Keratinocyte (primary cell): ENCODE results near the gene MET. TPM values are rescaled to one million over a fixed set of nuclear protein-coding genes. Genes with fewer than 3 reads are reported as not detected.
"Not testable (repeated sequence)": the region's sequence is repeated elsewhere in the genome, so short reads cannot be mapped to it uniquely, and the experiment has no call there.

Experiments
- DNase-seq: peaks from one replicate; pipeline ENCODE4 v3.0.0-alpha.2; 2011; ENCODE audit warnings: low read depth, missing footprints, low spot score
- FAIRE-seq: peaks from 2 replicates; lab custom pipeline; 2011; peaks lifted over from hg19 to GRCh38; lab: Jason Lieb, UNC
- H2AFZ ChIP-seq: 2 replicates; pipeline ENCODE4 v1.6.0; 2012; ENCODE audit warnings: low read length, control low read depth, inconsistent platforms; ENCODE audit not compliant: control insufficient read depth
- H3K27ac ChIP-seq: 2 replicates; pipeline ENCODE4 v1.5.1; 2011; ENCODE audit warnings: low read length; ENCODE audit not compliant: control insufficient read depth, insufficient read depth
- H3K27me3 ChIP-seq: 3 replicates; pipeline ENCODE4 v1.6.0; 2011; ENCODE audit warnings: low read length; ENCODE audit not compliant: control insufficient read depth, insufficient read depth; ENCODE audit errors: extremely low read depth
- H3K36me3 ChIP-seq, 2 experiments: 2 replicates in 1 of 2; 3 replicates in 1 of 2; pipeline ENCODE4 v1.5.1; 2011; ENCODE audit warnings: low read length in 2 of 2, mild to moderate bottlenecking in 1 of 2; ENCODE audit not compliant: control insufficient read depth in 2 of 2, insufficient read depth in 2 of 2; ENCODE audit errors: extremely low read depth in 1 of 2
- H3K4me1 ChIP-seq: 3 replicates; pipeline ENCODE4 v1.5.1; 2011; ENCODE audit warnings: low read length; ENCODE audit not compliant: control insufficient read depth, insufficient read depth; ENCODE audit errors: extremely low read depth
- H3K4me2 ChIP-seq: 3 replicates; pipeline ENCODE4 v1.6.0; 2011; ENCODE audit warnings: low read depth, low read length; ENCODE audit not compliant: control insufficient read depth, insufficient read depth; ENCODE audit errors: extremely low read depth
- H3K4me3 ChIP-seq, 3 experiments: fragments of 200-600 bp in 1 of 3; sonication (generic) in 1 of 3; 2 replicates in 2 of 3; 3 replicates in 1 of 3; pipeline ENCODE4 v1.5.1; 2011 to 2016; ENCODE audit warnings: low read length in 3 of 3, mild to moderate bottlenecking in 3 of 3, control low read depth in 2 of 3, inconsistent platforms in 1 of 3, low read depth in 1 of 3, mixed read lengths in 1 of 3, mixed run types in 1 of 3, moderate library complexity in 1 of 3; ENCODE audit not compliant: control insufficient read depth in 2 of 3, insufficient read depth in 2 of 3; ENCODE audit errors: extremely low read depth in 1 of 3
- H3K79me2 ChIP-seq: 2 replicates; pipeline ENCODE4 v1.6.0; 2012; ENCODE audit warnings: low read length; ENCODE audit not compliant: control insufficient read depth, insufficient read depth
- H3K9ac ChIP-seq: 3 replicates; pipeline ENCODE4 v1.6.0; 2011; ENCODE audit warnings: low read length; ENCODE audit not compliant: control insufficient read depth, insufficient read depth; ENCODE audit errors: extremely low read depth
- H3K9me1 ChIP-seq: 3 replicates; pipeline ENCODE4 v1.6.0; 2011; ENCODE audit warnings: low read length; ENCODE audit not compliant: control insufficient read depth, insufficient read depth; ENCODE audit errors: extremely low read depth
- H3K9me3 ChIP-seq: 2 replicates; pipeline ENCODE4 v1.5.1; 2012; ENCODE audit warnings: low read depth, low read length; ENCODE audit not compliant: control insufficient read depth
- H4K20me1 ChIP-seq: 3 replicates; pipeline ENCODE4 v1.6.0; 2011; ENCODE audit warnings: low read length; ENCODE audit not compliant: control insufficient read depth, insufficient read depth; ENCODE audit errors: extremely low read depth
- CTCF ChIP-seq, 3 experiments: IDR thresholded peaks in 1 of 3; conservative IDR thresholded peaks in 1 of 3; optimal IDR thresholded peaks in 1 of 3; 2 replicates in 2 of 3; 3 replicates in 1 of 3; pipeline versions ENCODE3 to v1.5.1; 2011; ENCODE audit warnings: low read length in 3 of 3, mild to moderate bottlenecking in 3 of 3, moderate library complexity in 2 of 3, control low read depth in 1 of 3, inconsistent platforms in 1 of 3; ENCODE audit not compliant: insufficient read depth in 2 of 3; ENCODE audit errors: extremely low read depth in 1 of 3
- EZH2 ChIP-seq: IDR thresholded peaks from one replicate; pipeline ENCODE4 v1.6.1; 2012; ENCODE audit warnings: inconsistent platforms, mild to moderate bottlenecking, low read length, moderate library complexity
- dilution Hi-C: fragments of 300-500 bp; cut with MboI; formaldehyde crosslinking; loops from one replicate; pipeline ENCODE4 v1.7.0; 2020; ENCODE audit warnings: low sequenced_read_pairs; ENCODE audit not compliant: extremely low pct_ligation_motif_present
- polyA plus RNA-seq, 5 experiments: library from polyadenylated mRNA; depleted of rRNA in 3 of 5; stranded (reverse) in 3 of 5; stranded (forward) in 1 of 5; unstranded in 1 of 5; fragments of >200 nt; gene quantifications; 1 replicate in 1 of 5; 2 replicates in 3 of 5; 3 replicates in 1 of 5; pipeline versions ENCODE4 v1.2.1 to v1.2.3, GENCODE V29; 2011 to 2012; ENCODE audit warnings: missing spikeins in 2 of 5, low read depth in 1 of 5, low replicate concordance in 1 of 5

The MET gene
- polyA plus RNA-seq, 1 donor (not counting 4 experiments of a cell fraction or from before 2014, with no cell fraction given) = 117 TPM

- DNase-seq (no peak), FAIRE-seq (no peak)
- Histone ChIP-seq H3K9me1 (no peaks in the 10 kb centered on the region), H3K4me3 (no peak overlapping the region), H3K79me2 (no peaks in the 10 kb centered on the region), H3K27ac (no peak overlapping the region), H2AFZ (no peak overlapping the region), H3K4me1 (peaks cover 23% of the 10 kb centered on the region), H3K36me3 (no peaks in the 10 kb centered on the region), H4K20me1 (no peaks in the 10 kb centered on the region), H3K27me3 (no peaks in the 10 kb centered on the region), H3K9me3 (no peaks in the 10 kb centered on the region), H3K4me2 (no peak overlapping the region), H3K9ac (no peak overlapping the region)
- dilution Hi-C loops = no loop called here
- TF ChIP-seq EZH2 (no peak), CTCF (optimal IDR thresholded peaks at IDR 0.05 in 1 of 3, IDR thresholded peaks at IDR 0.05 in 1 of 3, conservative IDR thresholded peaks at IDR 0.05 in 1 of 3; ENCODE audit: extremely low read depth in 1 of 3, insufficient read depth in 2 of 3, low read length in 3 of 3) (no peak)
Measured at GRCh38 chr7:116636997-116637396, 35.0 kb upstream of the MET start.

- H2AFZ ChIP-seq, H3K36me3 ChIP-seq, H3K9me3 ChIP-seq, H4K20me1 ChIP-seq, H3K9ac ChIP-seq, H3K4me1 ChIP-seq, dilution Hi-C loops, DNase-seq, FAIRE-seq, H3K9me1 ChIP-seq, H3K4me3 ChIP-seq, H3K4me2 ChIP-seq, H3K79me2 ChIP-seq, H3K27ac ChIP-seq, H3K27me3 ChIP-seq: not testable (repeated sequence)
Measured at GRCh38 chr7:116638592-116638991, 33.4 kb upstream of the MET start.

- Histone ChIP-seq H3K27ac (no peak overlapping the region), H3K27me3 (no peaks in the 10 kb centered on the region), H3K9me3 (no peaks in the 10 kb centered on the region), H3K4me3 (no peak overlapping the region), H3K79me2 (no peaks in the 10 kb centered on the region), H4K20me1 (no peaks in the 10 kb centered on the region), H3K9me1 (no peaks in the 10 kb centered on the region), H3K36me3 (no peaks in the 10 kb centered on the region), H2AFZ (no peak overlapping the region), H3K4me2 (no peak overlapping the region), H3K4me1 (no peaks in the 10 kb centered on the region), H3K9ac (no peak overlapping the region)
- DNase-seq (no peak), FAIRE-seq (no peak)
- TF ChIP-seq EZH2 (no peak), CTCF (optimal IDR thresholded peaks at IDR 0.05 in 1 of 3, IDR thresholded peaks at IDR 0.05 in 1 of 3, conservative IDR thresholded peaks at IDR 0.05 in 1 of 3; ENCODE audit: extremely low read depth in 1 of 3, insufficient read depth in 2 of 3, low read length in 3 of 3) (no peak)
- dilution Hi-C loops = no loop called here
Measured at GRCh38 chr7:116641551-116642153, 30.3 kb upstream of the MET start.

GRCh38 chr7:116643148-116643547, 28.8 kb upstream of the MET start:
- H3K36me3 ChIP-seq, H3K4me2 ChIP-seq, H3K9me3 ChIP-seq, H2AFZ ChIP-seq, H3K79me2 ChIP-seq, H3K4me1 ChIP-seq, dilution Hi-C loops, H3K27ac ChIP-seq, H3K27me3 ChIP-seq, FAIRE-seq, DNase-seq, H4K20me1 ChIP-seq, H3K4me3 ChIP-seq, H3K9ac ChIP-seq, H3K9me1 ChIP-seq: not testable (repeated sequence)
